Effector CD8-positive, alpha-beta T cell (primary cell): ENCODE measurements around the gene OR52L1.
"Not testable (repeated sequence)": the region's sequence is repeated elsewhere in the genome, so short reads cannot be mapped to it uniquely, and the experiment has no call there.

Source experiments
- DNase-seq: peaks from one replicate; lab custom pipeline; 2025; lab: John Stamatoyannopoulos, UW
- total RNA-seq, 4 experiments: gene quantifications; one replicate each; lab custom pipeline; 2026; lab: John Stamatoyannopoulos, UW

Gene OR52L1
- 0 reads per million in 4 experiments for total RNA-seq

- no peak for DNase-seq
Observed at GRCh38 chr11:5986885-5987284, at the start of gene OR52L1. Gene OR52L1 (minus strand): TSS chr11:5986985. CDS start chr11:5986930, 55 bp downstream.

- no peak for DNase-seq
Observed at GRCh38 chr11:6030708-6031405, 44.1 kb upstream of the OR52L1 start, which contains the start of gene OR56A1. Gene OR56A1 (minus strand): TSS chr11:6030758. CDS start chr11:6027692, 3,066 bp downstream.

DNA sequence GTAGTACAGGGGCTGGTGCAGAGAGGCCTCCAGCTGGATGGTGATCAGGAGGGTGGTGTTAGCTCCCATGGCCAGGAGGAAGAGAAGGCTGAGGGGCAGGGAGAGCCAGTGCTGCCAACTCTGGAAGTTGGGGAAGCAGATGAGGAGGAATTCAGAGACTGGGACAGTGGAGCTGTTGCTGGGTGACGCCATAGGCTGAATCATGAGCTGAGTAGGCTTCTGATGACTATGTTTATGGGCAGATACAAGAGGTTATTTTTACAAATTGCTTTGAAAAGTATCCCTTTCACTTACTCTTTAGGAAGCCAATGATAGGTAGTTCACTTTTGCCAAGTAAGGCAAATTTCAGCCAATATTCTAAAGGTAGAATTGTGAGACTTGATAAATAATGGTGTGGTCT is 40.7 kb upstream of the OR52L1 start:
- DNase-seq: no peak

DNA sequence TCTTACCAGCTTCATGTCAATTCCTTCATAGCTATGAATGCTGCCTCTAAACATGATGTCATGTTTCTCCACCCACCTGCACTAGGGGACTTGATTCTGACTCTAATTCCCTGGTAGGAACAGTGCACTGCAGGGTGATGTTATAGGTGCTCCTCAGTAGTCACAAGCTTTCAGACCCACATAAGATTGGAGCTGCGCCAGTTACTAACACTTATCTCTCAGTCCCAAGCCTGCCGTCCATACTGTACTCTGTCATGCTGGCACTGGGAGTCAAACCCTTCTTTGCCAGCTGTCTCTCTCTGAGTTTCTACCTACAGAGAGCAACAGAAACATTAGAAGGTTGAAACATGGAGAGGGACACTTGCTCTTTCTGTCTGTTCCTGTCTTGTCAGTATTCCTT is 38.3 kb upstream of the OR52L1 start:
- DNase-seq: no peak

DNA sequence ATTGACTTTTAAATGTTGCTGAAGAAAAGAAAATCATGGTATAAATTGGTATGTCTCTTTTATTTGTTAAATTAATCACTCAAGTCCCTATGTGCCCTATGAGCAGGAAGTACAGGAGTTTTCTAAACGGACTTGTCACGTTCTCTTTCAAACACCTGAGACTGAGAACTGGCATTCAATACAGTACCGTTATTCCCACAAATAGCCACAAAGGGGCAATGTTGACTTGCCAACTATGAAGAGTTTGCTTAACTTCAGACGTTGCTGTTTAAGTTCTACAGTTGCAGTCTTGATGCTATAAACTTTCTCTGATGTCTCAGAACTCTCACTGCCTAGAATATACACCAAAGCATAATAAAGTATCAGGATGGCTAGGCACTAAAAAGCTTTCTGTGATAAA is 36.2 kb upstream of the OR52L1 start:
- no peak for DNase-seq

GRCh38 chr11:6013042-6013441 is 26.3 kb upstream of the OR52L1 start:
- DNase-seq: no peak

GRCh38 chr11:6012035-6012668 is 25.4 kb upstream of the OR52L1 start:
- no peak for DNase-seq

- DNase-seq: no peak
Observed at GRCh38 chr11:6006846-6007245, 20.1 kb upstream of the OR52L1 start, which contains the start of gene OR56A4. Gene OR56A4 (minus strand): TSS chr11:6006946. CDS start chr11:6002992, 3,954 bp downstream.

- no peak for DNase-seq
Observed at GRCh38 chr11:6006395-6006794, 19.6 kb upstream of the OR52L1 start.

GRCh38 chr11:6002202-6002699 is 15.5 kb upstream of the OR52L1 start:
- no peak for DNase-seq

GRCh38 chr11:5994791-5995190 is 8.0 kb upstream of the OR52L1 start:
- no peak for DNase-seq

- DNase-seq: no peak
Observed at GRCh38 chr11:5992604-5993251, 5.9 kb upstream of the OR52L1 start.

DNA sequence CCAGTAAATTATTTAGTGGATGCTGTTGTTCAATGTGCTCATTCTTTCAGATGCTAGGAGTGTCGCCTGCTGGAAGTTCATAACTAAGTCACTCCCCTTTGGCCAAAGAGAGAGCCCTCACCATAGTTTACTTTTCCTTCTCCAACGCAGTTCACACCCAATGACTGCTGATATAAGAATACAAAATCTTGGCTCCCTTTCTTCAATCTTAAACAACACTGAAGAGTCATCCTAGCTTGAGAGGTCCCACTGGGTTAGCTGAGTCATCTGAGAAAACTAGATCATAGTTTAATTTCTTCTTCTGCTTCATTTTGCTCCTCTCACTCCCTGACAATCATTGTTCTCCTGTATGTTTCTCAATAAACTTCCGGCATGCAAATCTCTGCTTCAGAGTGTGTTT is 5.4 kb upstream of the OR52L1 start:
- DNase-seq: no peak

GRCh38 chr11:5989203-5989602 is 2.4 kb upstream of the OR52L1 start:
- DNase-seq: no peak

- no peak for DNase-seq
Observed at GRCh38 chr11:5983443-5983842, 3.3 kb downstream of the OR52L1 start.

GRCh38 chr11:5973530-5973929 is 13.3 kb downstream of the OR52L1 start:
- no peak for DNase-seq

DNA sequence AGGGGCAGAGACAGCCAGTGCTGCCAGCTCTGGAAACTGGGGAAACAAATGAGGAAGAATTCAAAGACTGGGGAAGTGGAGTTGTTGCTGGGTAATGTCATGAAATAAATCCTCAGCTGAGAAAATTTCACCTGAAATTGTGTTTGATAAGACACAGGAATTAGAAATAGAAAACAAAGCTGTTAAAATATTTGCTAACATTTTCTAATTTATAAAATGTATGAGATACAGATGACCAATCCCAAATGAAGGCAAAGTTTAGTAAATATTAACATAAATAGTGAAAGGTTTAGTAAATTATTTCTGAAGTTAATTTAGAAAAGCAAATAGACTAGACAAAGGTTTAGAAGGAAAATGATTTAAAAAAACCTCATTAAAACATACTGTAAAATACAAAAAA is 18.4 kb downstream of the OR52L1 start, which contains the start of gene OR56A5:
OR56A5 (minus strand) TSS at position 101 of the 400 bp plus-strand sequence; CDS start at position 101, 0 bp downstream.
- no peak for DNase-seq

GRCh38 chr11:5967708-5968107 is 19.1 kb downstream of the OR52L1 start:
- DNase-seq: no peak

DNA sequence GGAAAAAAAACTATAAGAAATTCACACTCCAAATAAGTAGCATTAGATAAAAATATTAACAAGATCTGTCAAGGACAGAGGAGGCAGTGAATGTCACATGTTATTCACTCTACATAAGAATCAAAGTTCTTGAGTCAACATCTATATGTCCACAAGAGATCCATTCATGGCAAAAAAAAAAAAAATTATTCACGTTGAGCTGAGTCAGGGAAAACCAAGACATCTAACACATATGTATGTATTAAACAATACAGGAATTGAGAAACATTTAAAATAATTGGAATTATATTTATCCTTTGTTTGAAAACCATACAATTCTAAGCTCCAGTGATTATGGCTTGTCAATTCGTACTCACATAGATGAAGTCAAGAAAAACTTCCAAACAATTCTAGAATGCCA is 19.8 kb downstream of the OR52L1 start:
- no peak for DNase-seq

DNA sequence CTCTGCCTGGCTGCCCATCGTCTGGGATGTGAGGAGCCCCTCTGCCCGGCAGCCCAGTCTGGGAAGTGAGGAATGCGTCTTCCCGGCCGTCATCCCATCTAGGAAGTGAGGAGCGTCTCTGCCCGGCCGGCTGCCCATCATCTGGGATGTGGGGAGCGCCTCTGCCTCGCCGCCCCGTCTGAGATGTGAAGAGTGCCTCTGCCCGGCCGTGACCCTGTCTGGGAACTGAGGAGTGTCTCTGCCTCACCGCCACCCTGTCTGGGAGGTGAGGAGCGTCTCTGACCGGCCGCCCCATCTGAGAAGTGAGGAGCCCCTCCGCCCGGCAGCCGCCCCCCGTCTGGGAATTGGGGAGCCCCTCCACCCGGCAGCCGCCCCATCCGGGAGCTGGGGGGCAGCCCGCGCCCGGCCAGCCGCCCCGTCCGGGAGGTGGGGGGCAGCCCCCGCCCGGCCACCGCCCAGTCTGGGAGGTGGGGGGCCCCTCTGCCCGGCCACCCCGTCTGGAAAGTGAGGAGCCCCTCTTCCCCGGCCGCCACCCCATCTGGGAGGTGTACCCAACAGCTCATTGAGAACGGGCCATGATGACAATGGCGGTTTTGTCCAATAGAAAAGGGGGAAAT is 26.0 kb downstream of the OR52L1 start:
- not testable (repeated sequence) for DNase-seq

GRCh38 chr11:5955586-5955985 is 31.2 kb downstream of the OR52L1 start:
- DNase-seq: no peak

DNA sequence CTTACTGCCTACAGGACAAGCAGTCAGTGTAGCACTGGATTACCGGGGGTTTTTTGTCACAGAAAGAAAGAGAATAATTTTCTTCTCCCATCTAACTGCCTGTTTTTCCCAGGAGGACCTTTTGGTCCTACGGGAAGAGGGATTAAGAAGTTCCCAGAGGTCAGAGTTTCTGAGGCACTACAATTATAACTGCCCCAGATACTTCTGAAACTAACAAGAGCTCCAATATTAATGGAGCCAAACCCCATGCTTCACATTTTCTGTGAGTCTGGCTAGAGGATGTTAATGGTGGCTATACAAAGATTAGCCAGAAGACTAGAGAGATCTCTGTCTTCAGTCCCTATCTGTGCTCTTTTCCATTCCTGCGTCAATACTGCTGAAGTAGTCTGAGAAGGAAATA is 44.8 kb downstream of the OR52L1 start, which contains the start of gene OR56A3:
OR56A3 (plus strand) TSS at position 301 of the 400 bp plus-strand sequence. CDS start 5,096 bp downstream, outside the sequence.
- DNase-seq: no peak
